H1 (cell line): ENCODE results near the gene GTF2F1. TPM values are rescaled to one million over a fixed set of nuclear protein-coding genes. Genes with fewer than 3 reads are reported as not detected.
A peak's percentile ranks its signal among the peaks of the same experiment; 100 is the strongest.

ENCODE experiments used
- CEBPB ChIP-seq: IDR thresholded peaks from 2 replicates; pipeline ENCODE4 v1.6.1; 2012; ENCODE audit warnings: low read depth, low read length
- CHD1 ChIP-seq: IDR thresholded peaks from 2 replicates; pipeline ENCODE4 v1.6.1; 2012; ENCODE audit warnings: low read depth, low read length, improper control_type of control experiment
- CREB1 ChIP-seq: IDR thresholded peaks from 2 replicates; pipeline ENCODE4 v1.6.1; 2012; ENCODE audit warnings: inconsistent platforms
- EGR1 ChIP-seq: IDR thresholded peaks from 2 replicates; pipeline ENCODE4 v1.6.1; 2011; ENCODE audit warnings: low read depth, low read length, borderline replicate concordance
- GABPA ChIP-seq: IDR thresholded peaks from 2 replicates; pipeline ENCODE4 v1.6.1; 2011; ENCODE audit warnings: mild to moderate bottlenecking, low read length, moderate library complexity, borderline replicate concordance; ENCODE audit not compliant: insufficient read depth
- HDAC2 ChIP-seq, 2 experiments: fragments of 300-600 bp in 1 of 2; sonication (generic) in 1 of 2; IDR thresholded peaks; 2 replicates each; pipeline ENCODE4 v1.6.1; 2011 to 2012; ENCODE audit warnings: low read depth in 2 of 2, low read length in 2 of 2, mild to moderate bottlenecking in 2 of 2, moderate library complexity in 2 of 2, borderline replicate concordance in 1 of 2, inconsistent platforms in 1 of 2
- JUN ChIP-seq: IDR thresholded peaks from 2 replicates; pipeline ENCODE4 v1.6.1; 2011; ENCODE audit warnings: low read depth, mild to moderate bottlenecking, improper control_type of control experiment, low read length
- JUND ChIP-seq: IDR thresholded peaks from 2 replicates; pipeline ENCODE4 v1.6.1; 2011; ENCODE audit warnings: mild to moderate bottlenecking, improper control_type of control experiment, low read length
- PHF8 ChIP-seq: fragments of 200-600 bp; sonication (generic); conservative IDR thresholded peaks from 2 replicates; pipeline ENCODE4 v1.7.1; 2012; ENCODE audit warnings: low read depth, mild to moderate bottlenecking, inconsistent platforms, low read length, moderate library complexity
- SIN3A ChIP-seq, 2 experiments: IDR thresholded peaks in 1 of 2; conservative IDR thresholded peaks in 1 of 2; 2 replicates each; pipeline ENCODE4 v1.6.1; 2011 to 2012; ENCODE audit warnings: low read length in 2 of 2, improper control_type of control experiment in 1 of 2, low read depth in 1 of 2, mild to moderate bottlenecking in 1 of 2
- SRF ChIP-seq: IDR thresholded peaks from 2 replicates; pipeline ENCODE4 v1.6.1; 2011; ENCODE audit warnings: mild to moderate bottlenecking, low read depth, low read length, moderate library complexity
- TBP ChIP-seq: IDR thresholded peaks from 2 replicates; pipeline ENCODE4 v1.6.1; 2011; ENCODE audit warnings: low read depth, low read length, improper control_type of control experiment
- YY1 ChIP-seq: IDR thresholded peaks from 2 replicates; pipeline ENCODE4 v1.6.1; 2011; ENCODE audit warnings: low read depth, mild to moderate bottlenecking, low read length
- ZNF274 ChIP-seq: IDR thresholded peaks from 2 replicates; pipeline ENCODE4 v1.7.0; 2012; ENCODE audit warnings: low read length, borderline replicate concordance; ENCODE audit errors: extremely low read depth
- polyA plus RNA-seq, 7 experiments: library from polyadenylated mRNA; depleted of rRNA in 3 of 7; stranded (reverse) in 5 of 7; unstranded in 2 of 7; fragments of >200 nt in 5 of 7; fragments of 200-250 nt in 2 of 7; gene quantifications; 1 replicate in 5 of 7; 2 replicates in 1 of 7; 4 replicates in 1 of 7; pipeline versions ENCODE4 v1.2.1 to v1.2.3, GENCODE V29; 2011 to 2013; ENCODE audit warnings: missing spikeins in 2 of 7, mixed read lengths in 2 of 7
- total RNA-seq: library from RNA; stranded (reverse); fragmentation: NEBNext Ultra II Directional; extraction: Animal tissue kit (Norgen Biotek cat#: 25700); gene quantifications from 2 replicates; pipeline ENCODE4 v1.2.1, GENCODE V29; 2021

The GTF2F1 gene
- total and polyA plus RNA-seq, 2 of the 8 experiments (the other 6 are each of a cell fraction or from before 2014, with no cell fraction given), result 29.3 to 56.3 TPM

DNA sequence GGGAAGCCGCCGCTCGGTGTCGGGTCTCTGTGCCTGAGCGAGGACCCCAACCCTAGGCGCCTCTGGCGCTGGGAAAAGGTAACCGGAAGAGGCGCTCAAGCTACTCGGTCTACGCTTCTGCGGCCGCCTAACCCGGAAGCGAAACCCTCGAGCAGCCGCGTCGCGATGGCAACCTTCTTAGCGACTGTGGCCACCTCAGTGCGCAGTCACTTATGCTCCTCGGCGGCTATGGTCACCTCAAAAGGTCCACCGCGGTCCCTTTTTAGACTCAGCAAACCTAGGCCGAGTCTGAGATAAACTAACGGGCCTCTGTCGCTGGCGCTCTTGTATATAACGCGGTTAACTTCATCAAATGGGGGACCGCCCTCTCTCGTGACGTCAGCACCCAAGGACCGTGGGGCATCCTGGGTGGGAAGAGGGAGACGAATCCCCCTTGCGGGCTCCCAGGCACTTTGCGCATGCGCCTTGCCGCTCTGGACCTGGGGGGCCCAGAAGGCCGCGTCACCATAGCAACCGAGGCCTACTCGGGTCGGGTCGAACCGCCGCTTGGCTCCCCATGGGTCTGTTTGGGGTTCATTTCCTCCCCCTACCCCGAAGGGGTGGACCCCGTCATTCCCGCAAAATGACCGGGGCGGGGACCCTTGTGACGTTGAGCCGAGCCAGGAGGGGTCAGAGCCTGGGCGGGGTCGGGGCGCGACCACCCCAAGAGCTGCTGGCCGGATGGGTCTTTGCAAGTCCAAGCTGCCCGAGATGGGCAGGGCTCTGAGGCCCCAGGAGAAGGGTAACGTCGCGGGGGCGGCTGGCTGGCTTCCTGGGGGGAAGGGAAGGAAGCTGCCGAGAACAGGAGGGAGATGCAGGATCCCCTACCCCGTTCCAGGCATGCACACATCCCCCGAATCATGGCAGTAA lies at the start of gene GTF2F1 (continued):
- TF ChIP-seq YY1, result 0 out of 2 replicates have a peak, but pooled peaks have one; percentile 19
- TF ChIP-seq EGR1, result peak; percentile 78; the same call in 1 of the 2 replicates
- peak; percentile 84 for TF ChIP-seq CREB1
- TF ChIP-seq ZNF274, result no peak
- 0 out of 2 replicates have a peak, but pooled peaks have one; percentile 9 for TF ChIP-seq JUND
- no peak for TF ChIP-seq SRF
- no peak for TF ChIP-seq JUN
- peak; percentile 51 for TF ChIP-seq PHF8
- TF ChIP-seq SIN3A (conservative IDR thresholded peaks at IDR 0.05 in 1 of 2, IDR thresholded peaks at IDR 0.05 in 1 of 2; ENCODE audit: low read depth in 1 of 2, low read length in 2 of 2), result peak; percentile 87 to 96
- no peak for TF ChIP-seq CHD1
- TF ChIP-seq GABPA, result peak; percentile 95
- peak; percentile 32; the same call in 1 of the 2 replicates for TF ChIP-seq TBP
- TF ChIP-seq HDAC2 (IDR thresholded peaks at IDR 0.05; ENCODE audit: borderline replicate concordance in 1 of 2, low read depth in 2 of 2, low read length in 2 of 2), result peak in 1 of 2 experiments; percentile 88; a peak in 3 of 4 replicates
- TF ChIP-seq CEBPB, result no peak
- TF ChIP-seq, all 59 proteins: peak for 22
